IMR-90 (cell line): ENCODE results near the gene TSEN54. TPM values are rescaled to one million over a fixed set of nuclear protein-coding genes. Genes with fewer than 3 reads are reported as not detected.

Experiments used
- ATAC-seq: fragments of 200-7000 bp; cut with Tn5 transposase; 2 replicates; pipeline ENCODE4 v1.9.1; 2020; ENCODE audit warnings: low read depth, mild to moderate bottlenecking, moderate library complexity
- BruUV-seq: library from RNA; stranded (reverse); fragments of 400-500 nt; replicated peaks from 2 replicates; lab custom pipeline; 2021; lab: Mats Ljungman, UMichigan
- CTCF ChIA-PET: fragments of 300-600 bp; formaldehyde crosslinking; extraction: SDS; loops from one replicate; lab custom pipeline; 2021; ENCODE audit warnings: antibody characterized with exemption; lab: Yijun Ruan, JAX
- POLR2A ChIA-PET: fragments of 300-600 bp; sonication (Branson Sonifier 250); formaldehyde crosslinking; loops from one replicate; lab custom pipeline; 2022; ENCODE audit warnings: antibody characterized with exemption; ENCODE audit not compliant: unreplicated experiment; lab: Charles Lee
- DNase-seq: peaks from one replicate; pipeline ENCODE4 v3.0.0; 2013
- H2AFZ ChIP-seq: replicated peaks from 2 replicates; pipeline ENCODE3; 2013; ENCODE audit warnings: low read length, mild to moderate bottlenecking; ENCODE audit not compliant: poor library complexity
- H2AK5ac ChIP-seq: 2 replicates; pipeline ENCODE4 v1.6.1; 2013; ENCODE audit warnings: low read depth, low read length, inconsistent platforms
- H2AK9ac ChIP-seq: replicated peaks from 2 replicates; pipeline ENCODE3; 2013; ENCODE audit warnings: mild to moderate bottlenecking, low read depth, low read length, moderate library complexity; ENCODE audit not compliant: poor library complexity
- H2BK120ac ChIP-seq: 2 replicates; pipeline ENCODE4 v1.6.1; 2013; ENCODE audit warnings: low read depth, low read length, inconsistent platforms
- H2BK15ac ChIP-seq: 3 replicates; pipeline ENCODE4 v1.6.1; 2013; ENCODE audit warnings: low read depth, low read length, inconsistent platforms
- H2BK20ac ChIP-seq: 2 replicates; pipeline ENCODE4 v1.6.1; 2013; ENCODE audit warnings: low read depth, mild to moderate bottlenecking, inconsistent platforms, low read length, moderate library complexity
- H2BK5ac ChIP-seq: 2 replicates; pipeline ENCODE4 v1.6.1; 2013; ENCODE audit warnings: mild to moderate bottlenecking, low read depth, low read length, inconsistent platforms; ENCODE audit not compliant: poor library complexity, severe bottlenecking
- H3K14ac ChIP-seq: replicated peaks from 2 replicates; pipeline ENCODE4 v1.6.1; 2013; ENCODE audit warnings: low read depth, low read length, inconsistent platforms
- H3K18ac ChIP-seq: 2 replicates; pipeline ENCODE4 v1.6.1; 2013; ENCODE audit warnings: low read depth, low read length, control low read depth
- H3K23ac ChIP-seq: 2 replicates; pipeline ENCODE4 v1.6.1; 2013; ENCODE audit warnings: low read depth, low read length, inconsistent platforms
- H3K27ac ChIP-seq: 2 replicates; pipeline ENCODE4 v1.5.1; 2013; ENCODE audit warnings: mild to moderate bottlenecking, control low read depth, low read length; ENCODE audit not compliant: insufficient read depth
- H3K27me3 ChIP-seq: 2 replicates; pipeline ENCODE4 v1.6.1; 2013; ENCODE audit warnings: low read length; ENCODE audit not compliant: control insufficient read depth, insufficient read depth
- H3K36me3 ChIP-seq: 2 replicates; pipeline ENCODE4 v1.6.1; 2013; ENCODE audit warnings: low read length, mixed read lengths; ENCODE audit not compliant: control insufficient read depth, insufficient read depth
- H3K4ac ChIP-seq: 2 replicates; pipeline ENCODE4 v1.6.1; 2013; ENCODE audit warnings: low read depth, low read length, inconsistent platforms
- H3K4me1 ChIP-seq: 2 replicates; pipeline ENCODE4 v1.6.1; 2013; ENCODE audit warnings: low read length, mixed read lengths; ENCODE audit not compliant: control insufficient read depth, insufficient read depth
- H3K4me2 ChIP-seq: 2 replicates; pipeline ENCODE4 v1.6.1; 2013; ENCODE audit warnings: low read depth, mild to moderate bottlenecking, control low read depth, low read length, moderate library complexity
- H3K4me3 ChIP-seq: 2 replicates; pipeline ENCODE4 v1.5.1; 2013; ENCODE audit warnings: low read depth, mild to moderate bottlenecking, control low read depth, low read length, moderate library complexity; ENCODE audit not compliant: insufficient read depth
- H3K56ac ChIP-seq: 2 replicates; pipeline ENCODE4 v1.6.1; 2013; ENCODE audit warnings: low read length, inconsistent platforms; ENCODE audit not compliant: insufficient read depth; ENCODE audit errors: extremely low read depth
- H3K79me1 ChIP-seq, 2 experiments: 2 replicates each; pipeline ENCODE4 v1.6.1; 2013; ENCODE audit warnings: low read length in 2 of 2, inconsistent platforms in 1 of 2, low read depth in 1 of 2
- H3K9ac ChIP-seq: 2 replicates; pipeline ENCODE4 v1.6.1; 2013; ENCODE audit warnings: low read depth, low read length, control low read depth
- H3K9me1 ChIP-seq: 2 replicates; pipeline ENCODE4 v1.6.1; 2013; ENCODE audit warnings: low read length, inconsistent platforms; ENCODE audit not compliant: insufficient read depth
- H3K9me3 ChIP-seq: 2 replicates; pipeline ENCODE4 v1.6.1; 2013; ENCODE audit warnings: low read length; ENCODE audit not compliant: control insufficient read depth, insufficient read depth
- H4K20me1 ChIP-seq: 2 replicates; pipeline ENCODE4 v1.6.1; 2013; ENCODE audit warnings: low read length, inconsistent platforms; ENCODE audit not compliant: insufficient read depth
- H4K5ac ChIP-seq: 2 replicates; pipeline ENCODE4 v1.6.1; 2013; ENCODE audit warnings: mild to moderate bottlenecking, low read depth, low read length, control low read depth
- H4K8ac ChIP-seq, 2 experiments: 2 replicates each; pipeline ENCODE4 v1.6.1; 2013; ENCODE audit warnings: low read depth in 2 of 2, low read length in 2 of 2, control low read depth in 1 of 2, inconsistent platforms in 1 of 2
- H4K91ac ChIP-seq: 2 replicates; pipeline ENCODE4 v1.6.1; 2013; ENCODE audit warnings: low read depth, low read length, inconsistent platforms; ENCODE audit not compliant: insufficient read depth
- BHLHE40 ChIP-seq: fragments of 150-350 bp; IDR thresholded peaks from 2 replicates; pipeline ENCODE4 v1.6.1; 2016; ENCODE audit warnings: mild to moderate bottlenecking, low read depth, low read length
- CEBPB ChIP-seq: IDR thresholded peaks from 2 replicates; pipeline ENCODE4 v1.6.1; 2012; ENCODE audit warnings: low read depth, low read length, improper control_type of control experiment
- FOS ChIP-seq: fragments of 150-350 bp; IDR thresholded peaks from 2 replicates; pipeline ENCODE4 v1.6.1; 2016; ENCODE audit warnings: low read depth, low read length
- MAZ ChIP-seq: IDR thresholded peaks from 2 replicates; pipeline ENCODE4 v1.6.1; 2012; ENCODE audit warnings: low read depth, mild to moderate bottlenecking, low read length, improper control_type of control experiment, moderate library complexity, borderline replicate concordance
- POLR2A ChIP-seq: IDR thresholded peaks from 2 replicates; pipeline ENCODE4 v1.6.1; 2012; ENCODE audit warnings: mild to moderate bottlenecking, low read depth, low read length
- RAD21 ChIP-seq: IDR thresholded peaks from 2 replicates; pipeline ENCODE4 v1.6.1; 2012; ENCODE audit warnings: low read length, improper control_type of control experiment
- RCOR1 ChIP-seq: IDR thresholded peaks from 2 replicates; pipeline ENCODE4 v1.6.1; 2012; ENCODE audit warnings: mild to moderate bottlenecking, low read length, improper control_type of control experiment; ENCODE audit not compliant: insufficient replicate concordance
- RFX5 ChIP-seq: IDR thresholded peaks from 2 replicates; pipeline ENCODE4 v1.8.0; 2012; ENCODE audit warnings: low read depth, mild to moderate bottlenecking, low read length, moderate library complexity
- SMC3 ChIP-seq: fragments of 150-350 bp; IDR thresholded peaks from 2 replicates; pipeline ENCODE4 v1.6.1; 2016; ENCODE audit warnings: low read depth, mild to moderate bottlenecking, antibody characterized with exemption, low read length, moderate library complexity
- WGBS, 2 experiments: methylation state at CpG; one replicate each; pipeline versions ENCODE4 v1.1.5 to v1.1.7; 2013; ENCODE audit warnings: missing lambda C conversion rate in 2 of 2; ENCODE audit not compliant: insufficient read length in 1 of 2; ENCODE audit errors: extremely low coverage in 2 of 2; 5-methylcytosine and 5-hydroxymethylcytosine counted together
- dilution Hi-C: fragments of 300-500 bp; cut with HindIII; formaldehyde crosslinking; loops from one replicate; pipeline ENCODE4 v1.14.3; 2018; ENCODE audit warnings: low sequenced_read_pairs; ENCODE audit not compliant: unreplicated experiment
- in situ Hi-C: fragments of 300-500 bp; cut with MboI; formaldehyde crosslinking; loops from 3 replicates; pipeline ENCODE4 v1.14.3; 2019; ENCODE audit warnings: low sequenced_read_pairs, inconsistent platforms, mixed read lengths
- intact Hi-C: fragments of 100-400 bp; cut with micrococcal nuclease; formaldehyde crosslinking; loops from 2 replicates; pipeline ENCODE4 v1.10.0; 2022
- polyA plus RNA-seq, 3 experiments: library from polyadenylated mRNA; depleted of rRNA; stranded (reverse); fragments of >200 nt; gene quantifications; 2 replicates each; pipeline ENCODE4 v1.2.3, GENCODE V29; 2012; ENCODE audit warnings: low replicate concordance in 1 of 3
- total RNA-seq: library from RNA; depleted of rRNA; stranded (reverse); fragments of >200 nt; gene quantifications from 2 replicates; pipeline ENCODE4 v1.2.3, GENCODE V29; 2012
- TF ChIP-seq, protein P1 (sequence below): fragments of 150-350 bp; IDR thresholded peaks from 2 replicates; pipeline ENCODE4 v1.6.1; 2016; ENCODE audit warnings: low read depth, mild to moderate bottlenecking, low read length, moderate library complexity, borderline replicate concordance
- TF ChIP-seq, protein P2 (sequence below): fragments of 150-350 bp; IDR thresholded peaks from 2 replicates; pipeline ENCODE4 v1.6.1; 2017; ENCODE audit warnings: mild to moderate bottlenecking, antibody characterized with exemption, low read length, low read depth
- TF ChIP-seq, protein P3 (sequence below): conservative IDR thresholded peaks from 2 replicates; pipeline ENCODE4 v1.5.1; 2012; ENCODE audit warnings: mild to moderate bottlenecking, low read depth, low read length, improper control_type of control experiment

The TSEN54 gene
- total and polyA plus RNA-seq, 2 of the 4 experiments (the other 2 are of a cell fraction) = 7.2 to 14.9 TPM

DNA sequence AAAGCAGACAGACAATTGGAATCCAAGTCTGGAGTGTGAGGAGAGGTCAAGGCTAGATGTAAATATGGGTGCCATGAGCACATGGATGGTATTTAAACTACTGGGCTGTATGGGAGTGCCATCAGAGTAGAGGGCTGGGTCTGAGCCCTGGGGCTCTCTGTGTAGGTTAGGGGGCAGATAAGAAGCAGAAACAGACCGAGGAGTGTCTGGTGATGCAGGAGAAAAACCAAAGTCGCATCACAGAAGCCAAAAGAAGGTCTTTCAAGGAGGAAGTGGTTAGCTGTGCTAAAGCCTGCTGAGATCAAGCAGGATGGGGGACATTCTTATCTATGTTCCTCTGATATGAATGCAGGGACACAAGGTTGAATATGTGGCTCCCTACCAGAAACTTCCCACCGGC lies 1.9 kb downstream of the TSEN54 start:
- H2AK9ac ChIP-seq = no peak overlapping the region
- H3K36me3 ChIP-seq = peaks cover 7% of the 10 kb centered on the region; the same call in 1 of the 2 replicates
- DNase-seq = no peak
- H2BK5ac ChIP-seq = no peak overlapping the region
- no peak for ATAC-seq
- H2AFZ ChIP-seq = no peak overlapping the region
- no peak overlapping the region for H4K5ac ChIP-seq
- no peak overlapping the region for H3K56ac ChIP-seq
- TF ChIP-seq, protein P1, sequence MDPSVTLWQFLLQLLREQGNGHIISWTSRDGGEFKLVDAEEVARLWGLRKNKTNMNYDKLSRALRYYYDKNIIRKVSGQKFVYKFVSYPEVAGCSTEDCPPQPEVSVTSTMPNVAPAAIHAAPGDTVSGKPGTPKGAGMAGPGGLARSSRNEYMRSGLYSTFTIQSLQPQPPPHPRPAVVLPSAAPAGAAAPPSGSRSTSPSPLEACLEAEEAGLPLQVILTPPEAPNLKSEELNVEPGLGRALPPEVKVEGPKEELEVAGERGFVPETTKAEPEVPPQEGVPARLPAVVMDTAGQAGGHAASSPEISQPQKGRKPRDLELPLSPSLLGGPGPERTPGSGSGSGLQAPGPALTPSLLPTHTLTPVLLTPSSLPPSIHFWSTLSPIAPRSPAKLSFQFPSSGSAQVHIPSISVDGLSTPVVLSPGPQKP = no peak
- no peak for TF ChIP-seq FOS
- TF ChIP-seq MAZ = no peak
- TF ChIP-seq RAD21 = no peak
- TF ChIP-seq RCOR1 = no peak
- no peak for TF ChIP-seq POLR2A
- TF ChIP-seq, protein P2, sequence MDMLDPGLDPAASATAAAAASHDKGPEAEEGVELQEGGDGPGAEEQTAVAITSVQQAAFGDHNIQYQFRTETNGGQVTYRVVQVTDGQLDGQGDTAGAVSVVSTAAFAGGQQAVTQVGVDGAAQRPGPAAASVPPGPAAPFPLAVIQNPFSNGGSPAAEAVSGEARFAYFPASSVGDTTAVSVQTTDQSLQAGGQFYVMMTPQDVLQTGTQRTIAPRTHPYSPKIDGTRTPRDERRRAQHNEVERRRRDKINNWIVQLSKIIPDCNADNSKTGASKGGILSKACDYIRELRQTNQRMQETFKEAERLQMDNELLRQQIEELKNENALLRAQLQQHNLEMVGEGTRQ = no peak
- no peak for TF ChIP-seq RFX5
- no peak for TF ChIP-seq CEBPB
- TF ChIP-seq, protein P3, sequence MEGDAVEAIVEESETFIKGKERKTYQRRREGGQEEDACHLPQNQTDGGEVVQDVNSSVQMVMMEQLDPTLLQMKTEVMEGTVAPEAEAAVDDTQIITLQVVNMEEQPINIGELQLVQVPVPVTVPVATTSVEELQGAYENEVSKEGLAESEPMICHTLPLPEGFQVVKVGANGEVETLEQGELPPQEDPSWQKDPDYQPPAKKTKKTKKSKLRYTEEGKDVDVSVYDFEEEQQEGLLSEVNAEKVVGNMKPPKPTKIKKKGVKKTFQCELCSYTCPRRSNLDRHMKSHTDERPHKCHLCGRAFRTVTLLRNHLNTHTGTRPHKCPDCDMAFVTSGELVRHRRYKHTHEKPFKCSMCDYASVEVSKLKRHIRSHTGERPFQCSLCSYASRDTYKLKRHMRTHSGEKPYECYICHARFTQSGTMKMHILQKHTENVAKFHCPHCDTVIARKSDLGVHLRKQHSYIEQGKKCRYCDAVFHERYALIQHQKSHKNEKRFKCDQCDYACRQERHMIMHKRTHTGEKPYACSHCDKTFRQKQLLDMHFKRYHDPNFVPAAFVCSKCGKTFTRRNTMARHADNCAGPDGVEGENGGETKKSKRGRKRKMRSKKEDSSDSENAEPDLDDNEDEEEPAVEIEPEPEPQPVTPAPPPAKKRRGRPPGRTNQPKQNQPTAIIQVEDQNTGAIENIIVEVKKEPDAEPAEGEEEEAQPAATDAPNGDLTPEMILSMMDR = no peak
- TF ChIP-seq SMC3 = no peak
- TF ChIP-seq BHLHE40 = no peak
- no peak overlapping the region for H3K4me2 ChIP-seq
- WGBS, 2 experiments = no CpG with 5 or more reads among the region's 3 CpGs
- H2AK5ac ChIP-seq = no peak overlapping the region
- H3K9ac ChIP-seq = no peak overlapping the region
- peaks cover 8% of the 10 kb centered on the region; the same call in 1 of the 2 replicates for H3K9me1 ChIP-seq
- dilution Hi-C loops (no loop called here), intact Hi-C loops (loop anchor here (5.0 to 10.0 kb wide), 3 partner anchors 114 to 243 kb away; partner anchors contain the start of genes MIF4GD and SMIM5), in situ Hi-C loops (no loop called here)
- H3K9me3 ChIP-seq = no peaks in the 10 kb centered on the region
- no peak overlapping the region for H4K91ac ChIP-seq
- H3K27ac ChIP-seq = no peak overlapping the region
- POLR2A ChIA-PET = interaction anchor here (0.5 to 0.7 kb wide), 2 partner anchors 67 to 592 kb away, joined by 3 to 4 read pairs; no protein-coding TSS in a partner anchor
- no peak overlapping the region for H4K8ac ChIP-seq
- CTCF ChIA-PET = interaction anchor here (0.9 kb wide), 1 partner anchor 230 kb away, joined by 3 read pairs; no protein-coding TSS in a partner anchor
- peaks cover 14% of the 10 kb centered on the region for H4K20me1 ChIP-seq
- H2BK15ac ChIP-seq = no peak overlapping the region
- no TSS peak for BruUV-seq
- H3K18ac ChIP-seq = no peak overlapping the region
- H3K27me3 ChIP-seq = no peaks in the 10 kb centered on the region
- H2BK120ac ChIP-seq = no peak overlapping the region
- no peak overlapping the region for H3K14ac ChIP-seq
- H3K79me1 ChIP-seq = peaks cover 21 to 34% of the 10 kb centered on the region in 2 experiments
- H3K23ac ChIP-seq = no peak overlapping the region
- H3K4me3 ChIP-seq = no peak overlapping the region
- H2BK20ac ChIP-seq = no peak overlapping the region
- H3K4me1 ChIP-seq = 0 out of 2 replicates have a peak, but pooled peaks cover 4% of the 10 kb centered on the region
- no peak overlapping the region for H3K4ac ChIP-seq
